Activated B cell treated with CpG ODN at 0.5 μM for 24 hours (primary cell): ENCODE measurements around the gene SEPTIN1. TPM values are rescaled to one million over a fixed set of nuclear protein-coding genes. Genes with fewer than 3 reads are reported as not detected.
A peak's percentile ranks its signal among the peaks of the same experiment; 100 is the strongest.

ENCODE experiments used
- ATAC-seq: fragments of 200-7000 bp; cut with Tn5 transposase; one replicate; pipeline ENCODE4 v1.10.0; 2021; ENCODE audit warnings: low read depth, mild to moderate bottlenecking, moderate library complexity
- CTCF ChIA-PET: fragments of 350-600 bp; sonication (Branson Sonifier 250); formaldehyde crosslinking; loops from one replicate; lab custom pipeline; 2021; ENCODE audit warnings: antibody characterized with exemption; lab: Charles Lee
- POLR2A ChIA-PET: fragments of 350-600 bp; sonication (Branson Sonifier 250); formaldehyde crosslinking; loops from one replicate; lab custom pipeline; 2021; ENCODE audit warnings: antibody characterized with exemption; lab: Charles Lee
- DNase-seq: peaks from one replicate; pipeline ENCODE4 v3.0.0; 2022
- H3K27ac Mint-ChIP-seq: one replicate; pipeline ENCODE4 v1.8.0; 2020; ENCODE audit warnings: mixed read lengths
- H3K27me3 Mint-ChIP-seq: one replicate; pipeline ENCODE4 v1.8.0; 2021; ENCODE audit warnings: mixed read lengths
- H3K36me3 Mint-ChIP-seq: one replicate; pipeline ENCODE4 v1.8.0; 2021; ENCODE audit warnings: low read depth, mixed read lengths
- H3K4me1 Mint-ChIP-seq: one replicate; pipeline ENCODE4 v1.8.0; 2021; ENCODE audit warnings: mixed read lengths
- H3K4me3 Mint-ChIP-seq: one replicate; pipeline ENCODE4 v1.8.0; 2020; ENCODE audit warnings: mild to moderate bottlenecking, mixed read lengths
- H3K9me3 Mint-ChIP-seq: one replicate; pipeline ENCODE4 v1.8.0; 2020; ENCODE audit warnings: mixed read lengths
- CTCF ChIP-seq: fragments of 200-600 bp; IDR thresholded peaks from one replicate; pipeline ENCODE4 v1.8.0; 2022; ENCODE audit warnings: antibody characterized with exemption, mild to moderate bottlenecking
- intact Hi-C: fragments of 100-400 bp; cut with micrococcal nuclease; formaldehyde crosslinking; loops from one replicate; pipeline ENCODE4 v1.15.1; 2024
- total RNA-seq: library from RNA; stranded (reverse); gene quantifications from 2 replicates; pipeline ENCODE4 v1.2.3, GENCODE V29; 2022

The SEPTIN1 gene
- 192 and 199 TPM in 2 replicates for total RNA-seq

- intact Hi-C loops = loop anchor here (1.0 kb wide), 2 partner anchors 13 to 25 kb away; partner anchors contain the start of genes ZNF48 and ZNF771
- peaks cover 62% of the 10 kb centered on the region for H3K4me1 Mint-ChIP-seq
- H3K9me3 Mint-ChIP-seq = no peaks in the 10 kb centered on the region
- CTCF ChIA-PET = interaction anchor here (0.6 to 2.7 kb wide), 6 partner anchors 11 to 268 kb away, joined by 3 to 11 read pairs (median 3); partner anchors contain the start of genes PRR14 and ZNF48
- H3K4me3 Mint-ChIP-seq = peak within 1 kb of the TSS; percentile 87
- POLR2A ChIA-PET = interaction anchor here (0.6 to 5.6 kb wide), 33 partner anchors 9 to 1491 kb away, joined by 3 to 56 read pairs (median 5); partner anchors contain the start of genes ALDOA, CD2BP2, CORO1A and DCTPP1
- H3K27me3 Mint-ChIP-seq = no peaks in the 10 kb centered on the region
- peak; percentile 30 for ATAC-seq
- peak; percentile 61 for DNase-seq
- peak within 1 kb of the TSS; percentile 94 for H3K27ac Mint-ChIP-seq
- TF ChIP-seq CTCF = no peak
- H3K36me3 Mint-ChIP-seq = peaks cover 13% of the 10 kb centered on the region
These were observed at the start of gene SEPTIN1 for GRCh38 chr16:30382111-30382881. TSS of gene SEPTIN1 (minus strand) at chr16:30382561. CDS start at chr16:30382542, 19 bp downstream.

- Mint-ChIP-seq H3K9me3 (no peaks in the 10 kb centered on the region), H3K36me3 (peaks cover 22% of the 10 kb centered on the region), H3K4me1 (peaks cover 2% of the 10 kb centered on the region), H3K27ac (no peak overlapping the region), H3K27me3 (no peaks in the 10 kb centered on the region), H3K4me3 (no peak overlapping the region)
- intact Hi-C loops = loop anchor here (1.0 to 2.0 kb wide), 16 partner anchors 12 to 268 kb away; partner anchors contain the start of genes FBRS, PRR14, SEPHS2 and SRCAP
- ChIA-PET POLR2A (interaction anchor here (0.5 to 2.7 kb wide), 40 partner anchors 9 to 836 kb away, joined by 3 to 51 read pairs (median 8); partner anchors contain the start of genes CD2BP2, CORO1A, FBRS and ITGAL), CTCF (interaction anchor here (0.7 to 3.8 kb wide), 32 partner anchors 9 to 267 kb away, joined by 3 to 35 read pairs (median 5); partner anchors contain the start of genes ITGAL, ZNF48, ZNF688 and ZNF747)
- DNase-seq (no peak), ATAC-seq (peak; percentile 5)
- TF ChIP-seq CTCF = no peak
These were observed 48.1 kb upstream of the SEPTIN1 start for GRCh38 chr16:30430428-30430970.

- POLR2A ChIA-PET = interaction anchor here (0.5 to 2.7 kb wide), 46 partner anchors 10 to 837 kb away, joined by 3 to 51 read pairs (median 6); partner anchors contain the start of genes CD2BP2, CORO1A, FBRS and ITGAL
- no peak within 1 kb of the TSS for H3K4me3 Mint-ChIP-seq
- intact Hi-C loops = loop anchor here (1.0 to 2.0 kb wide), 16 partner anchors 12 to 269 kb away; partner anchors contain the start of genes FBRS, PRR14, SEPHS2 and SRCAP
These were observed 47.5 kb upstream of the SEPTIN1 start, which contains the start of gene DCTPP1 for GRCh38 chr16:30429678-30430427. TSS of gene DCTPP1 (minus strand) at chr16:30430030. CDS start at chr16:30429980, 50 bp downstream.

DNA sequence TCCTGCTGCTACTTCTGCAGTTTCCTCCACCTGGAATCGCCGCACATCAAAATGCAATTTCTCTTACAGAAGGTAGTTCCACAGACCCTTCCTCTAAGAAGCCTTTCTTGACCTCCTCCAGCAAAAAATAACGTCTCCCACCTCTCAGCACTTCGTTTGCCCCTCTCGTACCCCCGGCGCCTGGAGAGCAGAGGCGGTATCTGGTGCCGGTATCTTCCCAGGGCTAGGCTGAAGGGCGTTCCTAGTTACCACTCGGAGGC, 47.0 kb upstream of the SEPTIN1 start:
- no peak overlapping the region for H3K27ac Mint-ChIP-seq
- TF ChIP-seq CTCF = no peak
- peak; percentile 3 for ATAC-seq
- ChIA-PET CTCF (interaction anchor here (0.6 to 3.8 kb wide), 37 partner anchors 9 to 512 kb away, joined by 3 to 35 read pairs (median 5); partner anchors contain the start of genes ITGAL, SEPHS2, ZNF48 and ZNF688), POLR2A (interaction anchor here (0.6 to 2.7 kb wide), 44 partner anchors 10 to 639 kb away, joined by 3 to 51 read pairs (median 7); partner anchors contain the start of genes CD2BP2, CORO1A, FBRS and ITGAL)
- intact Hi-C loops = no loop called here
- H3K36me3 Mint-ChIP-seq = peaks cover 32% of the 10 kb centered on the region
- no peak overlapping the region for H3K4me3 Mint-ChIP-seq
- peaks cover 2% of the 10 kb centered on the region for H3K4me1 Mint-ChIP-seq
- H3K9me3 Mint-ChIP-seq = no peaks in the 10 kb centered on the region
- DNase-seq = no peak
- no peaks in the 10 kb centered on the region for H3K27me3 Mint-ChIP-seq

More at GRCh38 chr16:30429678-30430427, 47.5 kb upstream of the SEPTIN1 start, which contains the start of gene DCTPP1:
- Mint-ChIP-seq H3K36me3 (peaks cover 27% of the 10 kb centered on the region), H3K27me3 (no peaks in the 10 kb centered on the region), H3K27ac (no peak within 1 kb of the TSS), H3K9me3 (no peaks in the 10 kb centered on the region), H3K4me1 (peaks cover 2% of the 10 kb centered on the region)
- ATAC-seq = peak; percentile 97
- DNase-seq = peak; percentile 86
- TF ChIP-seq CTCF = no peak
- CTCF ChIA-PET = interaction anchor here (0.6 to 3.8 kb wide), 40 partner anchors 9 to 511 kb away, joined by 3 to 35 read pairs (median 5); partner anchors contain the start of genes ITGAL, SEPHS2, ZNF48 and ZNF688
